Panc1 (cell line): ENCODE measurements around the gene COPS4.

Experiments
- POLR2AphosphoS5 ChIP-seq: IDR thresholded peaks from 2 replicates; pipeline ENCODE4 v1.6.1; 2012; ENCODE audit warnings: mild to moderate bottlenecking, low read depth, low read length, moderate library complexity
- TF ChIP-seq, protein P1 (sequence below): fragments of 450-650 bp; IDR thresholded peaks from 2 replicates; pipeline ENCODE4 v1.5.1; 2017; ENCODE audit warnings: mild to moderate bottlenecking

DNA sequence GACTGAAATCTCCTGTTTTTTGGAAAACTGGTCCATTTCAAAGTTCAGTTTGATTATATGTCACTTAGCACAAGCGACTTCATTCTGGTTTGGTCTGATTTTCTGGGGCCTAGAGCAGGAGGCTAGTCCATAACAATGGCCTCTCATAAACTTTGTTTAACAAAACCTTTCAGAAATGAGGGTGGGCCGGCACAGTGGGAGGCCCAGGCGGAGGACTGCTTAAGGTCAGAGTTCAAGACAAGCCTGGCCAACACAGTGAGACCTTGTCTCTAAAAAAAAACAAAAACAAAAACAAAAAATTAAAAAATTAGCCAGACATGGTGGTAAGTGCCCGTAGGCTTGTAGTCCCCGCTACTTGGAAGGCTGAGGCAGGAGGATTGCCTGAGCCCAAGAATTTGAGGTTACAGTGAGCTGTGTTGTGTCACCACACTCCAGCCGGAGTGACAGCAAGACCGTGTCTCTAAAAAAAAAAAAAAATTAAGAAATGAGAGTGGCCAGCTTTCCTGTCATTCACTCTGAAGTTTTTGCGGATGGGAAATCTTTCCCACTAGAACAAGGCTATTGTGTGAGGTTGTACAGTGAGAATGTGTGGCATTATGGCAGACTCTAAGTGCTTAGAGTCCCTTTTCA lies 80.8 kb downstream of the COPS4 start:
- TF ChIP-seq, protein P1, sequence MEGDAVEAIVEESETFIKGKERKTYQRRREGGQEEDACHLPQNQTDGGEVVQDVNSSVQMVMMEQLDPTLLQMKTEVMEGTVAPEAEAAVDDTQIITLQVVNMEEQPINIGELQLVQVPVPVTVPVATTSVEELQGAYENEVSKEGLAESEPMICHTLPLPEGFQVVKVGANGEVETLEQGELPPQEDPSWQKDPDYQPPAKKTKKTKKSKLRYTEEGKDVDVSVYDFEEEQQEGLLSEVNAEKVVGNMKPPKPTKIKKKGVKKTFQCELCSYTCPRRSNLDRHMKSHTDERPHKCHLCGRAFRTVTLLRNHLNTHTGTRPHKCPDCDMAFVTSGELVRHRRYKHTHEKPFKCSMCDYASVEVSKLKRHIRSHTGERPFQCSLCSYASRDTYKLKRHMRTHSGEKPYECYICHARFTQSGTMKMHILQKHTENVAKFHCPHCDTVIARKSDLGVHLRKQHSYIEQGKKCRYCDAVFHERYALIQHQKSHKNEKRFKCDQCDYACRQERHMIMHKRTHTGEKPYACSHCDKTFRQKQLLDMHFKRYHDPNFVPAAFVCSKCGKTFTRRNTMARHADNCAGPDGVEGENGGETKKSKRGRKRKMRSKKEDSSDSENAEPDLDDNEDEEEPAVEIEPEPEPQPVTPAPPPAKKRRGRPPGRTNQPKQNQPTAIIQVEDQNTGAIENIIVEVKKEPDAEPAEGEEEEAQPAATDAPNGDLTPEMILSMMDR = no peak
- TF ChIP-seq POLR2AphosphoS5 = no peak
